Left hindlimb (tissue), 1 donor: ENCODE data around the gene FUT3.
"Not testable (repeated sequence)": the region's sequence is repeated elsewhere in the genome, so short reads cannot be mapped to it uniquely, and the experiment has no call there.

ENCODE experiments used
- DNase-seq: peaks from one replicate; pipeline ENCODE4 v3.0.0-alpha.2; 2018

Gene FUT3

DNA sequence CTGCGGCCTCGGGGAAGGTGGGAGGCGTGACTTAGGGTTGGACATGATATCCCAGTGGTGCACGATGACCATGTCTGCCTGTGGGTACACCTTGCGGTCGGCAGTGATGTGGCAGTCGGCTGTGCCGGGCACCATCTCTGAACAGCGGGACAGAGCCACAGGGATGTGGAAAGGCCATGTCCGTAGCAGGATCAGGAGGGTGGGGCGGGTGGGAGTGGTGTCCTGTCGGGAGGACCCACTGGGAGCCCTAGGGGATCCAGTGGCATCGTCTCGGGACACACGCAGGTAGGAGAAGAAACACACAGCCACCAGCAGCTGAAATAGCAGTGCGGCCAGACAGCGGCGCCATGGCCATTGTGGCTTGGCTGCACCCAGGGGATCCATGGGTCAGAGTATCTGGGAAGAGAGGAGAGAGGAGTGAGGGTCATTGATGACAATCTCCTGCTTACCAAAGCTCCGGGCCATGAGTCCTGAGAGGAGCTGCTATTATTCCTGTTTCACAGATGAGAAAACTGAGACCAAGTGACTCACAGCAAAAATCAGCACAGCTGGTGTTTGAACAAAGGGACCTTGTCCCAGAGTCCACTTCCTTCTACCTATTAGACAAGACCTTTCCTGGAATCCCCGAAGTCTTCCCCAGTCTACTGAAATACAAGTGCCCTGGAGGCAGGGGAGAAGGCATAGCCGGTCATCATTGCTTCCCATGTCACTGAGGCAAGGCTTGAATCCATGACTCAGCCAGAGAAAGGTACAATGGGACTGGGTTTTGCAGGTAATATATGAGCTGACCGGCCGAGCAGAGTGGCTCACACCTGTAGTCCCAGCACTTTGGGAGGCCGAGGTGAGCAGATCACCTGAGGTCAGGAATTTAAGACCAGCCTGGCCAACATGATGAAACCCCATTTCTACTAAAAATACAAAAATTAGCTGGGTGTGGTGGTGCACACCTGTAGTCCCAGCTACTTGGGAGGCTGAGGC lies 6.5 kb downstream of the FUT3 start:
- no peak for DNase-seq

DNA sequence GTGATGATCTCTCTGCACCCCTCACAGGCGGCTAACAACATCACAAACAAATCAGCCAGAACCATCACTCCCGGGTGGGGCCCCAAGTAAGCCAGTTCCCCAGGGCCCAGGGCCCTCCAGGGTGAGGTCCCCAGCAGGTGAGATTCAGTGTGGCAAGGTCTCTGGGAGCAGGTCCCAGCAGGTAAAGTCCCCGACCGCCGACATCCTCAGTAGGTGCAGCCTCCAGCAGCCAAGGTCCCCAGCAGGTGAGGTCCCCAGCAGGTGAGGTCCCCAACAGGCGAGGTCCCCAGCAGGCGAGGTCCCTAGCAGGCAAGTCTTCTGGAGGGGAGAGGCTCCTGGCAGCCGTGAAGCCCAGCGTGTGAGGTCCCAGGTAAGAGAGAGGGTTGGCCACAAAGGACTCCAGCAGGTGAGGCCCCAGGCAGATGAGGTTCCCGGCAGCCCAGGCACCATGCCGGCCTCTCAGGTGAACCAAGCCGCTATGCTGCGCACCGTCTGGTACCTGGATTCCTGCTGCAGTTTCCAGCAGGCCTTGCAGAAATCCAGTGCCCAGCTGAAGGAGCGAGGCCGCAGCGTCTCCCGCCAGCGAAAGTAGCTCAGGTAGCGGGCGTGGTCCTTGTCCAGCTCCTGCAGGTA lies 7.8 kb downstream of the FUT3 start:
- no peak for DNase-seq

DNA sequence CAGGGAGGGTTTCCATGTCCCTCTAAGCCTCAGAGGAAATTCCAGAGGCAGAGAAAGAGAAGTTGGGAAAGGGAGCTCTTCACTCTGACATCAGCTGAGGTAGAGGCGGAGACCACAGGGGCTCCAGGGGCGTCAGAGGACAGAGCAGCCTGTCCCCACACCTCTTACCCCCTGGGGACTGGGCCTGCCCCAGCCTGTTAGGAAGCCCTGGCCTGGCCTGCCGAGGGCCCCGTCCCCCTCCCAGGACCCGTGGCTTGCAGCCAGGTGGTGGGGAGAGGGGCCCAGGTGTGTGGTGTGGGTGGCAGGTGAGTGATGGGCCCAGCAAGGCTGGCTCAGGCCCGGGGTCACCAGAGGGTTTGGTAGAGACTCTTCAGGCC lies 9.5 kb downstream of the FUT3 start:
- not testable (repeated sequence) for DNase-seq

DNA sequence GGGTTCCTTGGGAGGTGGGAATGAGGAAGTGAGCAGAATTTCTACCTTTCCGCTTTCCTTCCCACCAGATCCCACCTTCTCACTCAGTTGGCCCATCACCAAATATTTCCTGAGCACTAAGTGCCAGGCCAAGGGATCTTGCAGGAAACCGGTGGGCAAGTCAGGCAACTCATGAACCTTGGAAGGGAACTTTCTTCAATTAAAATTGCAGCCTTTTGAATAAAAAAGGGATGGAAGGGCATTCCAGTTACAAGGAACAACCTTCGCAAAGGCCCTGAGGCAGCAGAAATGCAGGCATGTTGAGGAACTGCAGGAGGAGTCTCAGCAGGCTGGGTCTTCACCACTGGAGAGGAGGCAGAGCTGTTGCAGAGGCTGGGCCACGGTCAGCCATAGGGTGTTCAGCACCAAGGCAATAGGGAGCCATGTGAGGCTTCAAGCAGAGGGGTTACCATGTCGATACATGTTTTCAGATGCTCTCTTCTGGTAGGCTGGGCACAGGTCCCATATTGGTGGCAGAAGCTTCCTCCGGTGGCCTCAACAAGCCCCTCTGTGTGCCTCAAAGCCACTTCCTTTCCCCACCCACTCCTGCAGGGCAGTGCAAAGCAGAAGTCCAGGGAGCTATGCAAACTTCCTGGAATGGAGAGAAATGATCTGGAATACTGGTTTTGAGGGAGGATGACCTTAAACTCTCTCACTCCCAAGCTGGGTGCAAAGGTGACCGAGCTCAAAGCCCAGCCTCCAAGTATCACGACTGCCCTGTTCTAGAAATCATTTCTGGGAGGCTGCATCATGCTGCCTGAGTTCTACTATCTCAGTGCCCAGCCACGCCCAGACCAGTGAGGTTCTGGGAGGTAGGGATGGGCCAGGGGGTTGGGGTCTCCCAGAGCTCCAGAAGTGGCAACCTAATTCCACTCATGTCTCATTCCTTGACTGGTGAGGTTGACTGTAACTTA lies 11.9 kb downstream of the FUT3 start, which contains the start of gene FUT6:
FUT6 (minus strand) TSS at position 638 of the 953 bp plus-strand sequence. CDS start 7,135 bp downstream, outside the sequence.
- no peak for DNase-seq

DNA sequence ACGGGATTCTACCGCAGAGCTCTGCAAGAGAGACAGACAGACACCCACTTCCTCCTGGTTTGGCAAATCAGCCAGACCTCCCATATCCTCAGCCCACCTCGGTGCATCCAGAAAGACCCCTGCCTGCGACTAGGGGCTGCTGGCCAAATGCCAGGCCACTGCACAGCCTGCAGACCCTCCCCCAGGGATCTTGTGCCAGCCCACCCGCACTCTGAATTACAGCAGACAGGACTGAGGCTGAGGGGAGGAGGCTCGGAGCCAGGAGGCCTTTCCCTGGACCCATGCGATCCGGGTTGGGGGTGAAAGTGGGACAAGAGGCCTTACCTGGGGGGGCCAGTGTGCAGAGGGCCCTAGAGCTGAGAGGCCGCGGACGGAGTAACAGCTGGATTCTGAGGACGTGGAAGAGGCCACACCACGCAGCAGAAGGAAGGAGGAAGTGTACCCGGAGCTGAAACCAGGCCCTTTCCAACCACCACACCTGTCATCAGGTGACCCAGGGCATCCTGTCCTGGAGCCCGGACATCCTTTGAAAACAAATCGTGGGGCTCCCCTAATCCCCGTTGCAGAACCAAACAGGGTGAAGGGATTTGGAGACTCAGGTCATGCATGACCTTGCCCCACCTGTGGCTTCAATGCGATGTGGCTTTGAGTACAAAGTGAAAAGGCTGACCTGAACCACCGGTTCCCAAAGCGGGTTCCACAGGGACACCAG lies 12.7 kb downstream of the FUT3 start:
- DNase-seq = no peak

DNA sequence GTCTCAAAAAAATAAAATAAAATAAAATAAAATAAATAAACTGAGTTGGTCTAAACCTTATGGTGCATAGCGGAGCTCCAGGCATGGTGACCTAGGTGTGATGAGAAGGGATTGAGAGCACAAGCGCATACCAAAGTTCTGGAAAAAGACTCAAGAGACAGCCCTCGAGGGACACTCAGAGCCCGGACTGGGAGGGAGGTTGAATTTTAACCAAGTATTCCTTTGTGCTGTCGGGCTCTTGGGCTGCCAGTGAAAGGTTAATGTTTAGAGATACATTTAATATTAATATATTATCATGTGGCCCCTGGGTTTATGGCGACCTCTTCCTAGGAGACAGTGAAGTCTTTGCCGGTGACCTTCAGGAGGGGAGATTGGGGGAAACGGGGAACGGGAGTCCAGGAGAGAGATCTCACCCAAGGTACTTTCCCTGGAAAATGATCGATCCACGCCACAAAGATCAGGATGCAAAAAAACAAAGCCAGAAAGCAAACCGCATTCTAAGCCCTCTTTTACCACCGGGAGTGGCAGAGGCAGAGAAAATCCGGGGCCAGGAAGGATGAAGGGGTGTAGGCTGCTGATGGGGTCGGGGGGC lies 13.4 kb downstream of the FUT3 start:
- no peak for DNase-seq

DNA sequence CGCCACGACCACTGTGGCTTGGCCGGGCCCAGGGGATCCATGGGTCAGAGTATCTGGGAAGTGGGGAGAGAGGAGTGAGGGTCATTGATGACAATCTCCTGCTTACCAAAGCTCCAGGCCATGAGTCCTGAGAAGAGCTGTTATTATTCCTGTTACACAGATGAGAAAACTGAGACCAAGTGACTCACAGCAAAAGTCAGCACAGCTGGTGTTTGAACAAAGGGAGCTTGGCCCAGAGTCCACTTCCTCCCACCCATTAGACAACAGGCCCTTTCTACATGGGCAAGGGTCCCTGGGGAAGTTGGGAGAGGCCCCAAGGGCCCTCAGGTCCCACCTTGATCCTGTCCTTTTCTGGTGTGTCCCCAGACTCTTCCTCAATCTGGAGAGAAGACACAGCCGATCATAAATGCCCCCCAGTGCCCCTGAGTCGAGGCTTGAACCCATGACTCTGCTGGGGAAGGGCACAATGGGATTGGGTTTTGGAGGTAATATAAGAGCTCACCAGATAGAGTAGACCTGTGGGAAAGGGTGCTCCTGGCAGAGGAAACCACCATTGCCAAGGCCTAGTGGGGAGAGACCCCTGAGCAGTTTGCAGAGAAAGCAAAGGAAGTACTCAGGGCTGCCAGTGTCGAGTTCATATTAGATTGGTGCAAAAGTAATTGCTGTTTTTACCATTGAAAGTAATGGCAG lies 18.6 kb downstream of the FUT3 start:
- no peak for DNase-seq

DNA sequence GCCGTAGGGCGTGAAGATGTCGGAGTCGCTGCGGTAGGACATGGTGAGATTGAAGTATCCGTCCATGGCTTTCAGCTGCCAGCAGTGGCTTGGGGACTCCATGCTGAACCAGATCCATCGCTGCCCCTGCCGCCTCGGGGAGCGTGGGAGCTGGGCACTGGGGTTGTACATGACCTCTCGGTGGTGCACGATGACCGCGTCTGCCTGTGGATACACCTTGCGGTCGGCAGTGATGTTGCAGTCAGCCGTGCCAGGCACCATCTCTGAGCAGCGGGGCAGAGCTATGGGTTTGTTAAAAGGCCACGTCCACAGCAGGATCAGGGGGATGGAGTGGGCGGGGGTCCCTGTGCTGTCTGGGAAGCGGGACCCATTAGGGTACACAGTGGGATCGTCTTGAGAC lies 19.2 kb downstream of the FUT3 start:
- no peak for DNase-seq

DNA sequence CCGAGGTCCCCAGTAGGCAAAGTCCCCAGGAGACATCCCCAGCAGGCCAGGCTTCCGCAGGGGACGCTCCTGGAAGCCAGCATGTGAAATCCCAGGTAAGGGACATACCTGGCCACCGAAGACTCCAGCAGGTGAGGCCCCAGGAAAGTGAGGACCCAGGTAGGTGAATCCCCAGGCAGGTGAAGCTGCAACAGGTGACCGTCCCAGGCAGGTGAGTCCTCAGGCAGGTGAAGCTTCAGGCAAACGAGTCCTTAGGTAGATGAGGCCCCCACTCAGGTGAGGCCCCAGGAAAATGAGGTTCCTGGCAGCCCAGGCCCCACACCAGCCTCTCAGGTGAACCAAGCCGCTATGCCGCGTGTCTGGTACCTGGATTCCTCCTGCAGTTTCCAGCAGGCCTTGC lies 20.1 kb downstream of the FUT3 start:
- no peak for DNase-seq

DNA sequence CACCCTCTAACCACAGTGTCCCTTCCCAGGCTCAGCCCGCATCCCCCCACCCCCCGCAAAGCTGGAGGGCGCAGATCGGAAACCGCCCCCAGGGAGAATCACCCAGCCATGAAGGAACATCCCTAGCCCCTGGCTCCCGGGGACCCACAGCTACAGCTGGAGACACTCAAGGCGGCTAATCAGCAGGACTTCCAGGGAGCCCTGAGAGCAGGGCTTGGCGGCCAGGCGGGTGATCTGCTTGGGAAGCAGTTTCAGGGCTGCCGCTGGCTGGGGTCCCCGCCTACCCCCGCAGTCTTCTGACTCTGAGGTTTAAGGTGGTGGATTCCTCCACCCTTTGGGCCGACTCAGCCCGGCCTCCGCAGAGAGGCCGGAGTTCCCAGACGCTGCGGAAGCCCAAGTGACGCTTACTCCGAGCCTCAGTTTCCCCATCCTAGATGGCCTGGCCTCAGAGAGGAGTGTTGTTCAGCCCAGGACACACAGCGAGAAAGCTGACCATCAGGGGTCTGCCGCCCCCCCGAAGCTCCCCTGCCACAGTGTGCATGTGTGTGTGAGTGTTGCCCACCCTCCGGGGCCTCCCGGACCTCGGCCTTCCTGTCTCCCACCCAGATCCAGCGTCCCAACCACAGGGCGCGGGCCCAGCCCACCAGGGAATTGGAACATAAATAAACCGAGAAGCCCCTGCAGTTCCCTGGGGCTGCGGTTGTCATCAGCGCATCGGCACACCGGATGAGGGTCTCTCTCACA lies 21.5 kb downstream of the FUT3 start:
- no peak for DNase-seq

DNA sequence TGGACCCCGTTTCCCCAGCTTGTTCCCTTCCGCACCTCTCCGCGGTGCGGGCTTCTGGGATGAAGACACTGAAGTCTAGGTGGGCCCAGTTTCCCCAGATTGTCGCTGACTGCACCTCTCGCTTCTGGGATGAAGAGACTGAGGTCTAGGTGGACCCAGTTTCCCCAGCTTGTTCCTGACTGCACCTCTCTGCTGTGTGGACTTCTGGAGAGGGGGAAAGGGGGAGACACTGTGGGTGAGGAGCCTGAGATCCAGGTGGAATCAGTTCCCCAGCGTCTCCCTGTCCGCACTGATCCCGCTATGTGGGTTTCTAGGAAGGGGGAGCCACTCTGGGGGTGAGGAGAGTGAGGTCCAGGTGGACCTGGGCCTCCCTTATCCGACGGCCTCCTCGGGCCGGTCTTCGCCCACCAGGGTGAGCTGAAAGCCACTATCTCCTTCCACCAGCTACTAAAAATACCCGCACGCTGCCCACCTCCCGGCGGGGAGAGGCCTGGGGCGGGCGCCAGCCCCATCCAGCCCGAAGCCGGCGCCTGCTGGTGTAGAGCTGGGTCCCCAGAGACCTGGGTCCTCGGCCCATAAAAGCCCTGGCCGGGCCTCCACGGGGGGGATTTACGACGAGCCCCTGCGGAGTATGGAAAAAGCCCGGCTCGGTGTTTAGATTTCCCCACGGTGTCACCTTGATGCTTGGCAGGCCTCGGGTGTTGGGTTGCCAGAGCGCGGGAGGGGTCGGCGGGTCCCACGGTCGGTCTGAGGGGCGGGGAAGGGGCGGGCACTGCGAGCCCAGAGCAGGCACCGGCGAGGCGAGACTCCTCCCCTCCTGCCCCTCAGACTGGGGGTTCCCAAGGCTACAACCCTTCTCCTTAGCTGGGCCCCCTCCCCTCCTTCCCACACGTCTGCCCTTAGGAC lies 22.3 kb downstream of the FUT3 start:
- DNase-seq = peak; percentile 71

DNA sequence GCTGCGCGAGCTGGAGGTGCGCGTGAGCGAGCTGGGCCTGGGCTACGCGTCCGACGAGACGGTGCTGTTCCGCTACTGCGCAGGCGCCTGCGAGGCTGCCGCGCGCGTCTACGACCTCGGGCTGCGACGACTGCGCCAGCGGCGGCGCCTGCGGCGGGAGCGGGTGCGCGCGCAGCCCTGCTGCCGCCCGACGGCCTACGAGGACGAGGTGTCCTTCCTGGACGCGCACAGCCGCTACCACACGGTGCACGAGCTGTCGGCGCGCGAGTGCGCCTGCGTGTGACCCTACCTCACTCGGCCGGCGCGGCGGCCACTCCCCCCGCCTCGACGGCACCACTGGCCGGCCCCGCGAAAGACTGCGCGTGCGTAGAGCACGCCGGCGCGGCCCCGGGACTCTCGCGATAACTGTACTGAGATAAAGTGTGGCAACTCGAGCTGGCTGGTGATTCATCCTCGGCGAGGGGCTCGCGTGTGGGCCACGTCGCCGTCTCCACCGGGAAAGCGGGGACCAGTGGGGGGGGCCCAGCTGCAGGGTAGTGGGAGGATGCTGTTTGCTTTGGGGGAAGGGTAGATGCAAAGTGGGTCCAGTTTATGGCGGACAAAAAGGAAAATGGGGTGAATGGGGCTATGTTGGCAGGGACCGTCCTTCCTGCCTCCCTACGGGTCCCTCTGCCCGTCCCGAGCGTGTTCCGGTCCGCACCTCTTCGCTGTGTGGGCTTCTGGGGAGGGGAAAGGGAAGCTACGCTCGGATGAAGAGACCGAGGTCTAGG lies 23.2 kb downstream of the FUT3 start:
- peak; percentile 97 for DNase-seq

DNA sequence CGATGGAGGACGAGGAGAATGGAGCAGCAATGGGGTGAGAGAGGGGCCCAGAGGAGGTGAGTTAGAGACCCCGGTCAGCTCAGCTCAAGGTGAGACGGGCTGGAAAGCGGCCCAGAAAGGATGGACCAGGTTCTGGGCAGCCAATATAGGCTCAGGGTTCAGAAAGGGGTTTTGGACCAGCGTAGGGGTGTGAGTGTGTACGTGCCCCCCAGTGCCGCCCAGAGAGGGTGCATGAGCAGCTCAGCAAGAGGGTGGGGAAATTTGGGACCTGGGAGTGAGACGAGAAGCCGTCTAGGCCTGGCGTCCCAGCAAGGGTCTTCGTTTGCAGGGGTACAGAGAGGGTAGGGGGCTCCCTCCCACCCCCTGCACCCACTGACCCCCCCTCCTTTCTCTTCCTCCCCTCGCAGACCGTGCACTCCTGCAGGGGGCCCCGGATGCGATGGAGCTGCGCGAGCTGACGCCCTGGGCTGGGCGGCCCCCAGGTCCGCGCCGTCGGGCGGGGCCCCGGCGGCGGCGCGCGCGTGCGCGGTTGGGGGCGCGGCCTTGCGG lies 23.8 kb downstream of the FUT3 start:
- no peak for DNase-seq

DNA sequence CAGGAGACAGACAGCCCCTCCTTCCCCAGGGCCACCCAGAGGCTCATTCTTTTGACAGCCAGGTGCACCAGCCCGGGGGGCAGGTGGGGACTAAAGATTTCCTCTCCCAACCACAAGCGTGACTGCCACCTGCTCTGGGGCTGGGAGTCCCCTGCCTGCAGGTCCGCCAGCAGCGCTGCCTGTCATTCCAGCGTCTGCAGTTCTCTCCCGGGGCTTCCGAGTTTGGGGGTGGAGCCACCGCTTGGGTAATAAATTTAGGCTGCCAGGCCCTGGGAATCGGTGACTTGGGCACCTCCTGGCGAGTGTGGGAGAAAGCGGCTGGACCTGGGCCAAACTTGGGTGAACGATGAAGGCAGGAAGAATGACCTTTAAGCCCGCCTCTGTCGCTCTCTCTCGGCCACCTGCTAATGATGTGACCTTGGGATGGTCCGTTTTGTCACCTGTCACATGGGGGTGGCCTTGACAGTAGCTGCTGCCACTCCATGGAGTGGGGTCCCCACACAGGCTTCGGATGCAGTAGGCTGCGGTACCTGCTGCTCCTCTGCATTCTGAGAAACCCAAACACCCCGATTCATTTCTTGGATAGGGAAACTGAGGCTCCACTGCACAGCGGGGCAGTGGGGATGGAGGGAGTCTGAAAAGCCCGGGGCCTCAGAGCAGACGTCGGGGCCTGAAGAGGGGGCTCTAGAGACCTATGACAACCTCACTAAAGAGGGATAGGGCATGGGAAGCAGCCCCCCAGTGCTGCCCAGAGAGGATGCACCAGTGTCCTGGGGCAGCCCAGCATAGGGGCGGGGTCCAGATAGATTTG lies 24.5 kb downstream of the FUT3 start:
- peak; percentile 67 for DNase-seq

DNA sequence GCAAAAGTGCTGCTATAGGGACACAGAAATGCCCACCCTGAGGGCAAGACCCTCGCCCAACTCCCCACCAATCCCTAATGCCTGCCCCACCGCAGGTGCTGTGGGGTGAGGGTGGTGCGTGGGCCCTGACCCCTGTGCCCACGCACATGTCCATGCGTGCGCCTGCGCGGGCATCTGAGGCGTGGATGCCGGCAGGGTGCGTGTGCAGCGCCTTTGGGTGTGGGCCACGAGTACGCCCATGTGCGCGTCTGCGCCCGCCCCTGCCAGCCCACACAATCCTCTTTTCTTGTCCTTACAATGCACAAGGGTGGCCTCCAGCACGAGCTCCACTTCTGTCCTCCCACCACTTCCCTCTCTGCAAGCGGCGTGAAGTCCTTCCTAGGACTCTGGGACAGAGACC lies 26.1 kb downstream of the FUT3 start:
- DNase-seq = no peak

DNA sequence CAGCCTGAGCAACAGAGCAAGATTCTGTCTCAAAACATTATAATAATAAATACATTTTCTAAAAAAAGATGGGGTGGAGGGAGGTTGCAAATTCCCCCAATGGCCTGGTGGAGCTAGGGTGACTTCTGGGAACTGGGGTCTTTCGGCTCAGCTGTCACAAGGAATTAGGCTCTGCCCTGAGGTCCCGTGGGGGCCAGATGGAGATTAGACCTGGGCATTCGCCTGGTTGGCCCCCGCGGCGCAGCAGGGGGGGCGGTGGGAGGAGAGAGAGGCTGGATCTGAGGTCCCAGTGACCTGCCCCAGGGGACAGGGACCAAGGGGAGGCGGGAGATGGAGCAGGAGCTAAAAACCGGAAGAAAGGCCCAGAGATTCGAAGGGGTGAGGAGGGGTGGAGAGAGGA lies 26.5 kb downstream of the FUT3 start:
- no peak for DNase-seq

DNA sequence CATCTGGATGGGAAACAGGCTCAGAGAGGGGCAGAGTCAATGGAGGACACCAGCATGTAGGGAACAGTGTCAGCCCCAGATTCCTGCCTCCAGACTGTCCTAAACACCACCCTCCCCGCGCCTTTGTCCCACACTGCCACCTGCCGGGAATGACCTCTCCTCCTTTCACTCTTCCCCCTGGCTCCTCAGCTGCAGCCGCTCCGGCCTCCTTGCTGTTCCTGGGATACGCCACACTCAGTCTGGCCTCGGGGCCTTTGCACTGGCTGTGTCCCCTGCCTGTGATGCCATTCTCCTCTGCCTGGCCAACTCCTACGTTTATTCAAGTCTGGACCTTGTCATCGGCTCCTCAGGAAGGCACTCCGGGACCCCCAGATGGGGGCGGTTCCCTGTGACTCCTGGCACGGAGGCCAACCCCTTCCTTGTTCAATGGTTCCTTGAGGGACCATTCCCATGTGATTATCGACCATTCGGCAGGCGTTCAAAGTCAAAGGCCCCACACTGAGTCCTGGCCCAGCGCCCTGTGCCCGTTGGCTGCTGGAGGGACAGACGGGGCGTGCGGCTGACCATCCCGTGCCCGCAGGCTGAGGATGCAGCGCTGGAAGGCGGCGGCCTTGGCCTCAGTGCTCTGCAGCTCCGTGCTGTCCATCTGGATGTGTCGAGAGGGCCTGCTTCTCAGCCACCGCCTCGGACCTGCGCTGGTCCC lies 27.5 kb downstream of the FUT3 start:
- no peak for DNase-seq
